ENCODE measurements around the gene CRYM.

CRYM gene

DNA sequence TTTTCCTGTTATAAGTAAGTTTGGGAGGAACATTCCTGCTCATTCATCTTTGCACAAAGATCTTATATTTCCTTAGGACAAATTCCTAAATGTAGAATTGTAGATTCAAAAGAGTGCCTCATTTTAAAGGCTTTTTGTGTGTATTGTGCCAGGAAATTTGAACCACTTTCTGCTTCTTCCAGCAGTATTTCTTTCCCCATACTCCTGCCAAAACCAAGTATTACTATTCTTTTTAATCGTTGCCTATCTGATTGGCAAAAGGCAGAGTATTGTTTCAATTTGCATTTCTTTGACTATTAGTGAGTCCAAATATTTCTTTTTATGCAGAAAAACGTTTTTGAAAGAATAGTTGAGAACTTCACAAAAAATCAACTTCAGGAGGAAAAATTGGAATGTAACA is 35.3 kb downstream of the CRYM start:
- no peak for DNase-seq

DNA sequence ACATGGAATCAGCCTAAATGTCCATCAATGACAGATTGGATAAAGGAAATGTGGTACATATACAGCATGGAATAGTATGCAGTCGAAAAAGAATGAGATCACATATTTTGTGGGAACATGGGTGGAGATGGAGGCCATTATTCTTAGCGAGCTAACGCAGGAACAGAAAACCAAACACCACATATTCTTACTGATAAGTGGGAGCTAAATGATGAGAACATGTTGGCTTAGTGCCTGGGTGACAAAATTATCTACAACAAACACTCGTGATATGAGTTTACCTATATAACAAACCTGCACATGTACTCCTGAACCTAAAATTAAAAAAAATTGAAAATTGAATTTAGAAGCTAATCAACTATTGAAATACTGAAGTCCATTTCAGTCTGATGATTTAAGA is 38.4 kb downstream of the CRYM start:
- no peak for DNase-seq

DNA sequence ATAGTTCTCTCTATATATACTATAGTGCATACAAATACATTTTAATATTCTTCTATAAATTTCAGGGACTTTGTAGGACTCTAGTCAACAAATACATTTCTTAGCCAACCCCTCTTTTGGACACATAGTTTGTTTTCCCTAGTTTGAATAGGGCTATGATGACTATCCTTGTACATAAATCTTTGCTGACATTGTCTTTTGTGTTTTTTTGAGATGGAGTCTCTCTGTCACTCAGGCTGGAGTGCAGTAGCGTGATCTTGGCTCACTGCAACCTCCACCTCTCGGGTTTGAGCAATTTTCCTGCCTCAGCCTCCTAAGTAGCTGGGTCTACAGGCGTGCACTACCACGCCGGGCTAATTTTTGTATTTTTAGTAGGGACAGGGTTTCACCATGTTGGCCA is 41.3 kb downstream of the CRYM start:
- DNase-seq: no peak

DNA sequence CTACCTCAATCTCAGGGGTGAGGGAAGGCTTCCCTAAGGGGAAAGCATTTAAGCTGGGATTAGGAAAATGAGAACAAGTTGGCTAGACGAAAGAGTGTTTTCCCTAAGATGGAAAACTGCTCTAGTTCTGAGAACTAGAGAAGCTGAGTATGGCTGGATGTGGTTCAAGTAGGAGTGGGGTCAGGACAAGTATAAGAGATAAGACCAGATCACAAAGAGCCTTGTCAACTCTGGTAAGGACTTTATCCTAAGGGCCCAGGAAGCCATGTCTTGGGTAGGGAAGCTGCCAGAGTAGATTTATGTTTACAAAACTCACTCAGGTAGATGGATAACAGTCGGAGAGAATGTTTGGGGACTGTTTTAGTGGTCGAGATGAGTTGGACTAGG is 42.9 kb downstream of the CRYM start:
- DNase-seq: no peak

- no peak for DNase-seq
Observed at GRCh38 chr16:21233521-21234150, 44.5 kb downstream of the CRYM start, which contains the start of gene ANKS4B. Gene ANKS4B (plus strand): TSS chr16:21233699. CDS start chr16:21233738, 39 bp downstream.

- DNase-seq: no peak
Observed at GRCh38 chr16:21233045-21233520, 45.0 kb downstream of the CRYM start.

DNA sequence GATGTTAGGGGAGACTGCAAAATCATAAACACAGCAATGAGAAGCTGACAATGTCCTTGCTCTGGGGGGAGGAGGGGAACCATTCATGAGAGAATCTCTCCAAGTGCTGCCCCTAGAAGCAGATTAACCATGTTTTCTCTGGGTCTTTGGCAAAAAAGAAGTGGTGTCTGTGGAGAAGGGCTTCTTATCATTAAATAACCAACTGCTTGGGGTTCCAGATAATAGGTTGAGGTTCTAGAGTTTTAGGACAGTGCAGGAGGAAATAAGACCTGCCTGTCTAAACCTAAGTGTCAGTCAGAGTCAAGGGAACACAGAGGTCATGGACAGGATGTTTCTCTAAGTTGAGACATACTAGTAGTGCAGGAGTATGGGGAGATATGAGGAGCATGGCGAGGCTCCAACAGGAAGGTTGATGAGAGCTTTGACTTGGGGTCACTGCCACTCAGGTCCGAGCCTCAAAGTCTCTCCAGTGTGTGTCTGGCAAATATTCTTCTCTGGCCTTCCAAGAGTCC is 49.7 kb downstream of the CRYM start:
- DNase-seq: no peak

DNA sequence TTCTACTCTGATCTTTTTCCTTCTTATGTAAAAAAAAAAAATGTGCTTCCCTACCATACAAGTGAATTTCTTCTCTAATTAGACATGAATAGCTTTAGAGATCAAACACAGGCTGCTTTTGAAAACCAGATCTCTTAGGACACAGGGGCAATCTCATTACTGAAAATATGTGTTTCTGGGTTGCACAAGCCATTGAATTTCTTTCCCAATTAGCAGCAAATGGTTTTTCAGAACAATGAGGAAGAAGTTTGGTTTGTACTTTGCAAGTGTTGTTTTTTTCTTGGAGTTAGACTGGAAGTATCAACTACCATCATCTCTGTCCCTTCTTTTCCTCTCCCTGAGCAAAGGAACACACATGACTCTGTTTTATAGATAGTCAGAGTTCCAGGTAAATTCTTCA is 50.2 kb downstream of the CRYM start:
- no peak for DNase-seq

DNA sequence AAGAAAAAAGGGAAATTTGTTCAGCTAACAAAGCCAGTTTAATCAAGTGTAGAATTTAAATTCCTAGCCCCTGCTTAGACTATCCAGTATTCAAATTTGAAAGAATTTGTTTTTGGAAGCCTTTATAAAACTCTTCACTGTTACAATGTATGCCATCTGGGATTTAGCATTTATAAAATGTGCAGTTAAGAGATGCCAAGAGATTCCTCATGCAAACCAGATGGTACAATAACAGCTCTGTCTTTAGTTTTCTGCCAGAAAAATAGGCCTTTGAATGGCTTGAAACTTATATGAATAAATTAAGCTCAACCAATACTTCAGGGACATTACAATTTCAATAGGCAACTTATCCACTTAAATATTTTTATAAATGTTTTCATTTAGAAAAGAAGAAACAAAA is 51.3 kb downstream of the CRYM start:
- no peak for DNase-seq

- no peak for DNase-seq
Observed at GRCh38 chr16:21224800-21225199, 53.3 kb downstream of the CRYM start.

DNA sequence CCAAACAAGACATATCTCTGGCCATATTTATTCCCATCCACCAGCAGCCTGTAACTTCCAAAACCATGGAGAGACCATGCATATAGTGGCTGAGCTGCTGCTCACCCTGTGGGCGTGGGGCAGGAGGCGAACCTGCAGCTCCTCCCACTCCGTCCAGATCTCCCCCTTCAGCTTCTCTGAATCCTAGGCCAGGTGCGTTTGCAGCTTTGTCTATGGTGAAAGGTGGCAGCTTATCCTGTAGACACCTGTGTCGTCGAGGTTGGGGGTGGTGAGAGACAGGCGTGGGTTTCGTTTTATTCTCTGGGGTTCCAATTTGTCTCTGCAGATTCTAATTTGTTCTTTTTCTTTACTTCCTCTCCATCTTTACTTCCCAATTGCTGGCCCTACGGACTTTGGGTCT is 54.3 kb downstream of the CRYM start:
- no peak for DNase-seq

- DNase-seq: no peak
Observed at GRCh38 chr16:21222495-21223337, 55.4 kb downstream of the CRYM start.

- no peak for DNase-seq
Observed at GRCh38 chr16:21219551-21219950, 58.5 kb downstream of the CRYM start.

DNA sequence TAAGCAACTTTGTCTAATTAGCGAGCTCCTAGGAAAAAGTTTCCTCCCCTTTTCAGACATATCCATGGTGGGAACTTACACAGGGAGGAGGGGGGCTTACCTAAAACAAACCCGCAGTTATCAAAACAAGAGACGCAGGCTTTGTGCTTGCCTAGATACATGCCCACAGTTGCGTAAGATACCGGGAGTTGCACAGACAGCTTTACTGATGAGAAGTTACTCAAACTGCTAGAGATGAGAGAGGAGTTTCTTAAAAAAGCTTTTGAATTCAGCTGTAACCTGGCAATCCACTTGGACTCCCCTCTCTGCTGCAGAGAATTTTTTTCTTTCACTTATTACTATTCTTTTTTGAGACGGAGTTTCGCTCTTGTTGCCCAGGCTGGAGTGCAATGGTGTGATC is 59.9 kb downstream of the CRYM start:
- DNase-seq: no peak

GRCh38 chr16:21217121-21217520 is 61.0 kb downstream of the CRYM start:
- no peak for DNase-seq

- DNase-seq: no peak
Observed at GRCh38 chr16:21214086-21214485, 64.0 kb downstream of the CRYM start.

GRCh38 chr16:21211486-21211885 is 66.6 kb downstream of the CRYM start, which contains the start of gene ZP2:
Gene ZP2 (minus strand): TSS chr16:21211574. CDS start chr16:21211547, 27 bp downstream.
- DNase-seq: no peak

All from activated T-cell treated with anti-CD3 and anti-CD28 coated beads, Interleukin-2, amount 50 U/mL, for 1 hour (primary cell).